MM.1S (cell line): ENCODE data around the gene SCAF4.

Experiments
- CTCF ChIP-seq: fragments of 300-600 bp; sonication (generic); IDR thresholded peaks from 2 replicates; pipeline ENCODE4 v1.5.1; 2016; ENCODE audit warnings: antibody characterized with exemption, low read length, mixed read lengths
- EZH2 ChIP-seq: fragments of 300-600 bp; sonication (generic); optimal IDR thresholded peaks from 2 replicates; pipeline ENCODE3; 2017; ENCODE audit warnings: low read depth, mild to moderate bottlenecking, antibody characterized with exemption, low read length, mixed read lengths
- EZH2phosphoT487 ChIP-seq: fragments of 300-600 bp; sonication (generic); IDR thresholded peaks from 2 replicates; pipeline ENCODE4 v1.6.1; 2018; ENCODE audit warnings: antibody characterized with exemption, low read length

GRCh38 chr21:31675960-31676359 lies 56.0 kb downstream of the SCAF4 start:
- TF ChIP-seq CTCF, result no peak
- TF ChIP-seq EZH2phosphoT487, result no peak
- no peak for TF ChIP-seq EZH2
